ENCODE measurements around the gene ATP5PF. TPM values are rescaled to one million over a fixed set of nuclear protein-coding genes. Genes with fewer than 3 reads are reported as not detected.

ATP5PF gene
- total RNA-seq, 6 experiments from 2014 or later, result 118 to 212 (median 140) TPM

- Histone ChIP-seq H3K4me1 (no peaks in the 10 kb centered on the region), H3K27ac (no peak overlapping the region), H3K27me3 (no peaks in the 10 kb centered on the region), H3K9me3 (no peaks in the 10 kb centered on the region), H3K36me3 (peaks cover 0 to 27% (median 19%) of the 10 kb centered on the region in 4 donors), H3K4me3 (no peak overlapping the region)
- no peak for TF ChIP-seq CTCF (IDR thresholded peaks at IDR 0.05)
- TF ChIP-seq POLR2A (IDR thresholded peaks at IDR 0.05), result no peak
- ATAC-seq, result no peak
- no peak for DNase-seq
- WGBS (ENCODE audit: insufficient coverage, low coverage, low lambda C conversion rate, missing lambda C conversion rate), result 71% methylated on average over 5 of the region's 6 CpGs
- intact Hi-C loops (cut with DNase I), result no loop called here
These were observed 15.4 kb upstream of the ATP5PF start for GRCh38 chr21:25750085-25750484.

GRCh38 chr21:25744854-25745253 lies 10.2 kb upstream of the ATP5PF start:
- no peaks in the 10 kb centered on the region for H3K4me1 ChIP-seq
- no peaks in the 10 kb centered on the region for H3K9me3 ChIP-seq
- no peak for TF ChIP-seq CTCF (IDR thresholded peaks at IDR 0.05)
- TF ChIP-seq POLR2A (IDR thresholded peaks at IDR 0.05), result no peak
- WGBS (ENCODE audit: insufficient coverage, low coverage, low lambda C conversion rate, missing lambda C conversion rate), result 100% methylated on average over 2 of the region's 2 CpGs
- H3K4me3 ChIP-seq, result no peak overlapping the region
- H3K36me3 ChIP-seq, result peaks cover 0 to 13% (median 4%) of the 10 kb centered on the region in 4 donors
- no peak for DNase-seq
- ATAC-seq, result no peak
- H3K27me3 ChIP-seq, result no peaks in the 10 kb centered on the region
- intact Hi-C loops (cut with DNase I), result no loop called here
- H3K27ac ChIP-seq, result no peak overlapping the region

GRCh38 chr21:25742900-25743299 lies 8.2 kb upstream of the ATP5PF start:
- Histone ChIP-seq H3K27ac (no peak overlapping the region), H3K9me3 (no peaks in the 10 kb centered on the region), H3K36me3 (peaks cover 0 to 9% (median 4%) of the 10 kb centered on the region in 4 donors), H3K4me1 (no peaks in the 10 kb centered on the region), H3K27me3 (no peaks in the 10 kb centered on the region), H3K4me3 (no peak overlapping the region)
- no peak for ATAC-seq
- intact Hi-C loops (cut with DNase I), result no loop called here
- TF ChIP-seq CTCF (IDR thresholded peaks at IDR 0.05) (no peak), POLR2A (IDR thresholded peaks at IDR 0.05) (no peak)
- no peak for DNase-seq
- 100% methylated on average over 1 of the region's 3 CpGs for WGBS (ENCODE audit: insufficient coverage, low coverage, low lambda C conversion rate, missing lambda C conversion rate)

- peaks cover 0 to 17% (median 7%) of the 10 kb centered on the region in 4 donors for H3K4me1 ChIP-seq
- no peak overlapping the region for H3K4me3 ChIP-seq
- H3K36me3 ChIP-seq, result no peaks in the 10 kb centered on the region
- DNase-seq, result no peak
- H3K27me3 ChIP-seq, result no peaks in the 10 kb centered on the region
- TF ChIP-seq CTCF (IDR thresholded peaks at IDR 0.05) (no peak), POLR2A (IDR thresholded peaks at IDR 0.05) (no peak)
- intact Hi-C loops (cut with DNase I), result no loop called here
- no peaks in the 10 kb centered on the region for H3K9me3 ChIP-seq
- 50% methylated on average over 1 of the region's 1 CpG for WGBS (ENCODE audit: insufficient coverage, low coverage, low lambda C conversion rate, missing lambda C conversion rate)
- H3K27ac ChIP-seq, result no peak overlapping the region
- ATAC-seq, result no peak
These were observed 2.7 kb upstream of the ATP5PF start for GRCh38 chr21:25737421-25737820.
